ENCODE results near the gene BLMH.

The BLMH gene

GRCh38 chr17:30296499-30297080 is 4.8 kb upstream of the BLMH start:
- no peak for TF ChIP-seq CTCF (IDR thresholded peaks at IDR 0.05; ENCODE audit: low read depth, low read length)

GRCh38 chr17:30292286-30292858 is 628 bp upstream of the BLMH start:
- peak overlapping the region; percentile 54 to 73 for H3K4me3 ChIP-seq (replicated peaks in 1 of 2; ENCODE audit: low read depth in 2 of 2, low read length in 2 of 2)
- TF ChIP-seq CTCF (IDR thresholded peaks at IDR 0.05; ENCODE audit: low read depth, low read length): no peak
- DNase-seq (ENCODE audit: low read depth in 2 of 2): peak; percentile 54 to 62

More at GRCh38 chr17:30296499-30297080, 4.8 kb upstream of the BLMH start:
- peak in 1 of 2 donors; percentile 10 for DNase-seq (ENCODE audit: low read depth in 2 of 2)
- no peak overlapping the region for H3K4me3 ChIP-seq (replicated peaks in 1 of 2; ENCODE audit: low read depth in 2 of 2, low read length in 2 of 2)

- peak; percentile 39 to 42 for DNase-seq (ENCODE audit: low read depth in 2 of 2)
- H3K4me3 ChIP-seq (replicated peaks in 1 of 2; ENCODE audit: low read depth in 2 of 2, low read length in 2 of 2): peak overlapping the region; percentile 73 to 94
- no peak for TF ChIP-seq CTCF (IDR thresholded peaks at IDR 0.05; ENCODE audit: low read depth, low read length)
These were observed 825 bp downstream of the BLMH start for GRCh38 chr17:30290696-30291542.

GRCh38 chr17:30290077-30290476 is 1.7 kb downstream of the BLMH start:
- TF ChIP-seq CTCF (IDR thresholded peaks at IDR 0.05; ENCODE audit: low read depth, low read length): no peak
- no peak for DNase-seq (ENCODE audit: low read depth in 2 of 2)
- H3K4me3 ChIP-seq (replicated peaks in 1 of 2; ENCODE audit: low read depth in 2 of 2, low read length in 2 of 2): no peak overlapping the region

- no peak for DNase-seq (ENCODE audit: low read depth in 2 of 2)
- TF ChIP-seq CTCF (IDR thresholded peaks at IDR 0.05; ENCODE audit: low read depth, low read length): no peak
- no peak overlapping the region for H3K4me3 ChIP-seq (replicated peaks in 1 of 2; ENCODE audit: low read depth in 2 of 2, low read length in 2 of 2)
These were observed 12.6 kb downstream of the BLMH start for GRCh38 chr17:30279156-30279555.

- DNase-seq (ENCODE audit: low read depth in 2 of 2): peak; percentile 57 to 85
- TF ChIP-seq CTCF (IDR thresholded peaks at IDR 0.05; ENCODE audit: low read depth, low read length): peak; percentile 38
- no peak overlapping the region for H3K4me3 ChIP-seq (replicated peaks in 1 of 2; ENCODE audit: low read depth in 2 of 2, low read length in 2 of 2)
These were observed 13.7 kb downstream of the BLMH start for GRCh38 chr17:30278032-30278431.

Data from cardiac fibroblast (primary cell).